GM12878 (cell line): ENCODE data around the gene NAALADL2. TPM values are rescaled to one million over a fixed set of nuclear protein-coding genes. Genes with fewer than 3 reads are reported as not detected.

Experiments used
- ATAC-seq: fragments of 200-7000 bp; cut with Tn5 transposase; 3 replicates; pipeline ENCODE4 v1.9.1; 2020; ENCODE audit warnings: mild to moderate bottlenecking, moderate library complexity
- BruUV-seq: library from RNA; stranded (reverse); fragments of 400-500 nt; replicated peaks from 2 replicates; lab custom pipeline; 2021; lab: Mats Ljungman, UMichigan
- CTCF ChIA-PET: fragments of 300-600 bp; sonication (Branson Sonifier 250); formaldehyde crosslinking; extraction: SDS; loops from one replicate; lab custom pipeline; 2021; ENCODE audit warnings: inconsistent platforms; lab: Yijun Ruan, JAX
- POLR2A ChIA-PET: fragments of 350-600 bp; formaldehyde crosslinking; extraction: SDS; loops from one replicate; lab custom pipeline; 2021; ENCODE audit warnings: inconsistent platforms; lab: Charles Lee
- RAD21 ChIA-PET: fragments of 300-600 bp; sonication (Branson Sonifier 250); formaldehyde crosslinking; loops from one replicate; lab custom pipeline; 2023; ENCODE audit warnings: antibody characterized with exemption; ENCODE audit not compliant: unreplicated experiment; lab: Charles Lee
- SMC1A ChIA-PET: fragments of 300-600 bp; sonication (Branson Sonifier 250); formaldehyde crosslinking; loops from one replicate; lab custom pipeline; 2023; ENCODE audit not compliant: unreplicated experiment, uncharacterized antibody; lab: Charles Lee
- DNase-seq: peaks from one replicate; pipeline ENCODE4 v3.0.0-alpha.2; 2011; ENCODE audit warnings: low read depth, low spot score
- FAIRE-seq: peaks from 3 replicates; lab custom pipeline; 2011; peaks lifted over from hg19 to GRCh38; lab: Jason Lieb, UNC
- H2AFZ ChIP-seq: 2 replicates; pipeline ENCODE4 v1.6.0; 2011; ENCODE audit warnings: low read depth, low read length, control low read depth; ENCODE audit not compliant: control insufficient read depth
- H3K27ac ChIP-seq: 2 replicates; pipeline ENCODE4 v1.5.1; 2011; ENCODE audit warnings: control low read depth; ENCODE audit not compliant: control insufficient read depth, insufficient read depth
- H3K27me3 ChIP-seq, 2 experiments: replicated peaks in 1 of 2; 2 replicates each; pipeline versions ENCODE4 v1.6.0 to v1.6.1; 2011; ENCODE audit warnings: low read length in 1 of 2; ENCODE audit not compliant: control insufficient read depth in 2 of 2, insufficient read depth in 2 of 2
- H3K36me3 ChIP-seq, 2 experiments: 2 replicates each; pipeline ENCODE4 v1.5.1; 2011; ENCODE audit warnings: low read length in 1 of 2; ENCODE audit not compliant: control insufficient read depth in 2 of 2, insufficient read depth in 2 of 2
- H3K4me1 ChIP-seq: 2 replicates; pipeline ENCODE4 v1.6.1; 2011; ENCODE audit warnings: mild to moderate bottlenecking, low read length, moderate library complexity, mixed read lengths; ENCODE audit not compliant: control insufficient read depth, insufficient read depth
- H3K4me2 ChIP-seq: 2 replicates; pipeline ENCODE4 v1.6.0; 2011; ENCODE audit warnings: control low read depth; ENCODE audit not compliant: control insufficient read depth, insufficient read depth
- H3K4me3 ChIP-seq: fragments of 200-600 bp; sonication (generic); 2 replicates; pipeline ENCODE4 v1.5.1; 2016
- H3K79me2 ChIP-seq: 2 replicates; pipeline ENCODE4 v1.6.0; 2011; ENCODE audit warnings: low read length; ENCODE audit not compliant: control insufficient read depth, insufficient read depth
- H3K9ac ChIP-seq: 2 replicates; pipeline ENCODE4 v1.8.0; 2011; ENCODE audit warnings: low read length, control low read depth, mixed read lengths; ENCODE audit not compliant: control insufficient read depth, insufficient read depth
- H3K9me3 ChIP-seq: replicated peaks from 3 replicates; pipeline ENCODE4 v1.5.1; 2011; ENCODE audit warnings: mild to moderate bottlenecking, low read length; ENCODE audit not compliant: control insufficient read depth, insufficient read depth
- H4K20me1 ChIP-seq: 2 replicates; pipeline ENCODE4 v1.6.0; 2011; ENCODE audit not compliant: control insufficient read depth, insufficient read depth
- CREM ChIP-seq: IDR thresholded peaks from 2 replicates; pipeline ENCODE4 v1.6.1; 2014; ENCODE audit warnings: antibody characterized with exemption, low read depth
- CTCF ChIP-seq, 3 experiments: IDR thresholded peaks in 2 of 3; conservative IDR thresholded peaks in 1 of 3; 2 replicates each; pipeline ENCODE4 v1.5.1; 2011; ENCODE audit warnings: low read depth in 3 of 3, low read length in 3 of 3, mild to moderate bottlenecking in 3 of 3, control low read depth in 2 of 3, moderate library complexity in 2 of 3, inconsistent platforms in 1 of 3, mixed read lengths in 1 of 3; ENCODE audit not compliant: control insufficient read depth in 2 of 3, insufficient read depth in 1 of 3; ENCODE audit errors: extremely low read depth in 1 of 3
- GATAD2B ChIP-seq: fragments of 450-650 bp; conservative IDR thresholded peaks from 2 replicates; pipeline ENCODE4 v1.6.1; 2017; ENCODE audit warnings: low read depth, mild to moderate bottlenecking, moderate library complexity
- HCFC1 ChIP-seq: fragments of 150-350 bp; IDR thresholded peaks from 2 replicates; pipeline ENCODE4 v1.6.1; 2014; ENCODE audit warnings: low read length
- HSF1 ChIP-seq: fragments of 150-350 bp; IDR thresholded peaks from 2 replicates; pipeline ENCODE4 v1.6.1; 2014; ENCODE audit warnings: mild to moderate bottlenecking, low read depth, low read length
- JUNB ChIP-seq: IDR thresholded peaks from 2 replicates; pipeline ENCODE4 v1.6.1; 2016; ENCODE audit warnings: antibody characterized with exemption, mild to moderate bottlenecking
- MEF2B ChIP-seq: fragments of 450-650 bp; IDR thresholded peaks from 2 replicates; pipeline ENCODE4 v1.6.1; 2018; ENCODE audit warnings: mild to moderate bottlenecking, moderate library complexity; ENCODE audit not compliant: partially characterized antibody, poor library complexity, severe bottlenecking
- NRF1 ChIP-seq: conservative IDR thresholded peaks from 2 replicates; pipeline ENCODE4 v1.6.1; 2011; ENCODE audit warnings: mild to moderate bottlenecking, low read depth, low read length, improper control_type of control experiment
- SP1 ChIP-seq: IDR thresholded peaks from one replicate; pipeline ENCODE4 v1.6.1; 2011; ENCODE audit warnings: low read depth, low read length
- SPI1 ChIP-seq: IDR thresholded peaks from 2 replicates; pipeline ENCODE4 v1.6.1; 2011; ENCODE audit warnings: low read depth, mild to moderate bottlenecking, low read length, moderate library complexity, borderline replicate concordance; ENCODE audit not compliant: insufficient read depth
- TCF3 ChIP-seq: IDR thresholded peaks from 2 replicates; pipeline ENCODE4 v1.6.1; 2012; ENCODE audit warnings: low read depth, mild to moderate bottlenecking, low read length, borderline replicate concordance; ENCODE audit not compliant: insufficient read depth
- ZZZ3 ChIP-seq: IDR thresholded peaks from 2 replicates; pipeline ENCODE4 v1.6.1; 2011; ENCODE audit warnings: low read depth; ENCODE audit not compliant: control insufficient read depth, insufficient read length
- WGBS: methylation state at CpG from one replicate; pipeline ENCODE4 v1.1.6; 2016; ENCODE audit warnings: low lambda C conversion rate; ENCODE audit not compliant: insufficient replicate concordance, insufficient coverage; ENCODE audit errors: missing lambda C conversion rate; 5-methylcytosine and 5-hydroxymethylcytosine counted together
- in situ Hi-C: fragments of 300-500 bp; cut with MboI; formaldehyde crosslinking; loops from 9 replicates; pipeline ENCODE4 v1.14.3; 2018; ENCODE audit warnings: mixed read lengths
- intact Hi-C: fragments of 100-400 bp; cut with micrococcal nuclease; formaldehyde crosslinking; loops from one replicate; pipeline ENCODE4 v1.14.2; 2022; ENCODE audit not compliant: unreplicated experiment
- polyA plus RNA-seq, 11 experiments: library from polyadenylated mRNA; depleted of rRNA in 4 of 11; unstranded in 6 of 11; stranded (reverse) in 5 of 11; fragments of >200 nt; fragmentation: Nextera tagmentation in 4 of 11; fragmentation: Illumina TruSeq in 1 of 11; extraction: Ambion mirVana in 4 of 11; extraction: Trizol in 1 of 11; gene quantifications; 1 replicate in 1 of 11; 2 replicates in 10 of 11; pipeline versions ENCODE4 v1.2.1 to v1.2.3, GENCODE V29; 2011 to 2016; ENCODE audit warnings: inconsistent platforms in 2 of 11, missing spikeins in 2 of 11, low read depth in 1 of 11
- total RNA-seq, 4 experiments: library from RNA; depleted of rRNA in 3 of 4; stranded (reverse); fragments of >200 nt in 3 of 4; fragmentation: Illumina TruSeq in 1 of 4; extraction: Trizol in 1 of 4; gene quantifications; 2 replicates each; pipeline versions ENCODE4 v1.2.1 to v1.2.3, GENCODE V29; 2013 to 2021
- TF ChIP-seq, protein P1 (sequence below): fragments of 450-650 bp; IDR thresholded peaks from 2 replicates; pipeline ENCODE4 v1.6.1; 2016; ENCODE audit warnings: mild to moderate bottlenecking

NAALADL2 gene
- total and polyA plus RNA-seq, 10 of the 15 experiments (the other 5 are each of a cell fraction or from before 2014, with no cell fraction given), result 0.06 to 10.8 (median 0.46) TPM

DNA sequence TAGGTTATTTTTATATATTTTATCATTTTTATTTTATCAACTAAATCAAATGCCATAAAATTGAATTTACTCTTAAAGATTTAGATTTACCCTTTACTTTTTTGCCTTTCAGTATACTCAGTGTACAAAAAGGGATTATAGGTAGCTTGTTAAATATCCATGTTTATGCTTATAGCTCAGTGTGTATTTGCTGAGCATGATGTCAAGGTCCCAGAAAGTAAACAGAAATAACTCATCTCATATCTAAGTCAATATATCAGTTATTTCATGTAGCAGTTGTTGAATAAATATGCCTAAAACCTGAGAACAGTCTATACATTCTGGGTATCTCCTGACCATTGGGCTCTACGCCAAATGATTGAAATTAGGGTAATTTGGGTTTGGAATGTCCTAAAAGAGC, 693.8 kb downstream of the NAALADL2 start:
- SMC1A ChIA-PET, result interaction anchor here (0.7 to 2.3 kb wide), 3 partner anchors 21 to 317 kb away, joined by 3 to 7 read pairs (median 6); no protein-coding TSS in a partner anchor
- no TSS peak for BruUV-seq
- CTCF ChIA-PET, result no interaction called here
- H3K79me2 ChIP-seq, result no peaks in the 10 kb centered on the region
- H3K4me3 ChIP-seq, result no peak overlapping the region
- no peaks in the 10 kb centered on the region for H4K20me1 ChIP-seq
- FAIRE-seq, result no peak
- no peak for ATAC-seq
- in situ Hi-C loops, result no loop called here
- no peaks in the 10 kb centered on the region for H3K4me1 ChIP-seq
- H3K36me3 ChIP-seq, result no peaks in the 10 kb centered on the region
- no peaks in the 10 kb centered on the region for H3K27me3 ChIP-seq
- intact Hi-C loops, result no loop called here
- no peak overlapping the region for H2AFZ ChIP-seq
- no peaks in the 10 kb centered on the region for H3K9me3 ChIP-seq
- WGBS, result 0% methylated on average over 1 of the region's 1 CpG
- H3K27ac ChIP-seq, result no peak overlapping the region
- TF ChIP-seq GATAD2B (no peak), HSF1 (no peak), SP1 (no peak), TCF3 (no peak), CTCF (IDR thresholded peaks at IDR 0.05 in 2 of 3, conservative IDR thresholded peaks at IDR 0.05 in 1 of 3; ENCODE audit: control insufficient read depth in 2 of 3, extremely low read depth in 1 of 3, insufficient read depth in 1 of 3, low read depth in 3 of 3, low read length in 3 of 3) (no peak), ZZZ3 (no peak), CREM (no peak), SPI1 (no peak), HCFC1 (no peak), MEF2B (no peak), JUNB (no peak), NRF1 (no peak)
- TF ChIP-seq, protein P1, sequence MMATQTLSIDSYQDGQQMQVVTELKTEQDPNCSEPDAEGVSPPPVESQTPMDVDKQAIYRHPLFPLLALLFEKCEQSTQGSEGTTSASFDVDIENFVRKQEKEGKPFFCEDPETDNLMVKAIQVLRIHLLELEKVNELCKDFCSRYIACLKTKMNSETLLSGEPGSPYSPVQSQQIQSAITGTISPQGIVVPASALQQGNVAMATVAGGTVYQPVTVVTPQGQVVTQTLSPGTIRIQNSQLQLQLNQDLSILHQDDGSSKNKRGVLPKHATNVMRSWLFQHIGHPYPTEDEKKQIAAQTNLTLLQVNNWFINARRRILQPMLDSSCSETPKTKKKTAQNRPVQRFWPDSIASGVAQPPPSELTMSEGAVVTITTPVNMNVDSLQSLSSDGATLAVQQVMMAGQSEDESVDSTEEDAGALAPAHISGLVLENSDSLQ, result no peak
- H3K9ac ChIP-seq, result no peak overlapping the region
- POLR2A ChIA-PET, result no interaction called here
- no peak for DNase-seq
- RAD21 ChIA-PET, result no interaction called here
- no peak overlapping the region for H3K4me2 ChIP-seq
